ENCODE measurements around the gene ZNF540.

- TF ChIP-seq POLR2A (IDR thresholded peaks at IDR 0.05; ENCODE audit: borderline replicate concordance, extremely low read depth, insufficient read depth, insufficient read length) (no peak), ZNF274 (IDR thresholded peaks at IDR 0.05; ENCODE audit: low read depth, low read length) (no peak), CBX3 (IDR thresholded peaks at IDR 0.05; ENCODE audit: low read depth) (no peak), CTCF (IDR thresholded peaks at IDR 0.05 in 2 of 3, conservative IDR thresholded peaks at IDR 0.05 in 1 of 3; ENCODE audit: borderline replicate concordance in 1 of 3, insufficient read depth in 1 of 3, low read depth in 2 of 3, low read length in 2 of 3) (no peak)
Observed at GRCh38 chr19:37654629-37655300, 60.1 kb downstream of the ZNF540 start.
